ENCODE data around the gene KIRREL2. TPM values are rescaled to one million over a fixed set of nuclear protein-coding genes. Genes with fewer than 3 reads are reported as not detected.
A peak's percentile ranks its signal among the peaks of the same experiment; 100 is the strongest.

The KIRREL2 gene
- total RNA-seq, 1 experiment from 2014 or later: 3.1 TPM

- H3K4ac ChIP-seq (ENCODE audit: low read depth, low read length): no peak overlapping the region
- H4K91ac ChIP-seq (ENCODE audit: insufficient read length, low read depth, low read length): no peak overlapping the region
- no peaks in the 10 kb centered on the region; a peak in 1 of 7 replicates for H3K36me3 Mint-ChIP-seq (ENCODE audit: insufficient read depth in 1 of 3, low read depth in 3 of 3)
- H2AFZ ChIP-seq (ENCODE audit: low read length): no peak overlapping the region
- no peak overlapping the region for H2BK120ac ChIP-seq (ENCODE audit: low read depth, low read length, poor library complexity, severe bottlenecking)
- peak overlapping the region; percentile 72 for H3K4me2 ChIP-seq (ENCODE audit: insufficient read depth, insufficient read length, low read length)
- H3K9ac ChIP-seq (ENCODE audit: extremely low read depth, insufficient read length, low read length): no peak overlapping the region
- H3K23ac ChIP-seq (ENCODE audit: insufficient read length, low read depth, low read length): no peak overlapping the region
- no peak overlapping the region for H2BK12ac ChIP-seq (ENCODE audit: insufficient read length, low read depth, low read length)
- H2BK20ac ChIP-seq (ENCODE audit: low read depth, low read length, poor library complexity, severe bottlenecking): no peak overlapping the region
- H3K23me2 ChIP-seq (ENCODE audit: insufficient read length, low read depth, low read length, poor library complexity, severe bottlenecking): peaks cover 15% of the 10 kb centered on the region
- H3K9me3 Mint-ChIP-seq: peaks cover 2 to 3% of the 10 kb centered on the region in 2 experiments; a peak in 2 of 5 replicates
- no peaks in the 10 kb centered on the region for H3K79me1 ChIP-seq (ENCODE audit: insufficient read depth, low read depth, low read length, poor library complexity, severe bottlenecking)
- H3K4me1 Mint-ChIP-seq: peaks cover 21 to 32% of the 10 kb centered on the region in 2 experiments
- H3K27me3 ChIP-seq (ENCODE audit: insufficient read depth, low read length): peaks cover 23% of the 10 kb centered on the region; the same call in 1 of the 2 replicates
- no peak overlapping the region for H3T11ph ChIP-seq (ENCODE audit: low read length)
- H3K9me3 ChIP-seq (ENCODE audit: control insufficient read depth, low read depth, low read length): no peaks in the 10 kb centered on the region
- no peak overlapping the region for H4K8ac ChIP-seq (replicated peaks; ENCODE audit: insufficient read length, low read depth, low read length)
- peak overlapping the region; percentile 64 to 90 for H3K4me3 Mint-ChIP-seq
- no peaks in the 10 kb centered on the region for H3K79me2 ChIP-seq (ENCODE audit: insufficient read depth, low read length)
- H4K20me1 ChIP-seq (ENCODE audit: control insufficient read depth, insufficient read depth, insufficient read length): no peaks in the 10 kb centered on the region
- TF ChIP-seq CTCF (conservative IDR thresholded peaks at IDR 0.05): peak; percentile 38; the same call in 1 of the 3 replicates
- DNase-seq: peak; percentile 71
- no CpG with 5 or more reads among the region's 26 CpGs for WGBS (ENCODE audit: extremely low coverage, insufficient read length, low lambda C conversion rate)
- no peak overlapping the region for H4K5ac ChIP-seq (ENCODE audit: insufficient read length, low read depth, low read length)
- H2BK15ac ChIP-seq (ENCODE audit: low read depth, low read length): no peak overlapping the region
- no peak overlapping the region for H3K27ac ChIP-seq (ENCODE audit: insufficient read length, low read depth, low read length)
- H3K18ac ChIP-seq (ENCODE audit: insufficient read length, low read depth, low read length): no peak overlapping the region
- peaks cover 84% of the 10 kb centered on the region for H3K27me3 Mint-ChIP-seq (ENCODE audit: low read depth)
- no peak overlapping the region for H2BK5ac ChIP-seq (ENCODE audit: insufficient read length, low read length)
- no peaks in the 10 kb centered on the region for H3K4me1 ChIP-seq (ENCODE audit: insufficient read depth, low read length)
- H3K27ac Mint-ChIP-seq: peak overlapping the region in 1 of 3 experiments; percentile 76; a peak in 1 of 7 replicates
- H3K56ac ChIP-seq (ENCODE audit: insufficient read length, low read depth, low read length): no peak overlapping the region
- H3K14ac ChIP-seq (ENCODE audit: insufficient read depth, low read length): no peak overlapping the region; the same call in 1 of the 2 replicates
- no peak overlapping the region for H2AK5ac ChIP-seq (ENCODE audit: insufficient read length, low read length)
Measured at GRCh38 chr19:35846038-35846668, 10.6 kb upstream of the KIRREL2 start.
